HG03354 (cell line): Measurements from ENCODE around the gene RFFL.
"Not testable (repeated sequence)": the region's sequence is repeated elsewhere in the genome, so short reads cannot be mapped to it uniquely, and the experiment has no call there.

Experiments
- ATAC-seq: cut with Tn5 transposase; IDR thresholded peaks from one replicate; pipeline ENCODE4 v1.9.1; 2021; ENCODE audit warnings: mild to moderate bottlenecking; ENCODE audit not compliant: unreplicated experiment, poor library complexity, severe bottlenecking

The RFFL gene

DNA sequence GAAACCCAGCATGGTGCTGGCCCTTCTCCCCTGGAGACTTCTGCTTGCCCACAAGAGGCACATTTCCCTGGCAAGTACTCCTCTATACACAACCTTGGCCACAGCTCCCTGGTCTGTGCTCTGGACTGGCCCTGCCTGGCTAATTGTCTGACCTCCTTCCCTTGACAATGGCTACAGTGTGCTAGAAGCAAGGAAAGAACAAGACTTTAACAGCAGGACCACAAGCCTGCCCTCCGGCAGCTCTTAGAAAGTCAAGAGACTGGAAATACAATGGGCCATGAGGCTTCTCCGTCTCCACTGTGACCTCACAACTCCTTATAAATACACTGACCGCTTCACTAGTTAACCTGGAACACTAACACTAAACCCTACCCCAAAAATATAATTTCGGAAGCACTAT lies 46.5 kb downstream of the RFFL start:
- no peak for ATAC-seq

DNA sequence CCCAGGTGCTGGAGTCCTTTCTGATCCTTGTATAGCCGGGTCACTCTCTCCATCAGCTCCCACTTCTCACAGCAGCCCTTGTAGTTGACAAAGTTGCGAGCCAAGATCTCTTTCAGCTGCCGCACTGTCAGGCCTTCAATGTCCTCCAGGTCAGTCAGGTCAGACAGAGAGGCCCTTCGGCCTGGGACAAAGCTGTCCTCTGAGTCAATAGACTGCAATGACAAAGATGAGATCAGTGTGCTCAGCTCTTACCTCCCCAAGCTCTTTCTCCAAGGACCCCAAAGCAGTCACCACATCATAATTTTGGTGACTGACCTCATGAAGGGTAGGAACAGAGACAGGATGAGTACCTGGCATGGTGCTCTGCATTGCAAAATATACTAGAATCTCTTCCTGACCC lies 47.1 kb downstream of the RFFL start:
- ATAC-seq, result no peak

DNA sequence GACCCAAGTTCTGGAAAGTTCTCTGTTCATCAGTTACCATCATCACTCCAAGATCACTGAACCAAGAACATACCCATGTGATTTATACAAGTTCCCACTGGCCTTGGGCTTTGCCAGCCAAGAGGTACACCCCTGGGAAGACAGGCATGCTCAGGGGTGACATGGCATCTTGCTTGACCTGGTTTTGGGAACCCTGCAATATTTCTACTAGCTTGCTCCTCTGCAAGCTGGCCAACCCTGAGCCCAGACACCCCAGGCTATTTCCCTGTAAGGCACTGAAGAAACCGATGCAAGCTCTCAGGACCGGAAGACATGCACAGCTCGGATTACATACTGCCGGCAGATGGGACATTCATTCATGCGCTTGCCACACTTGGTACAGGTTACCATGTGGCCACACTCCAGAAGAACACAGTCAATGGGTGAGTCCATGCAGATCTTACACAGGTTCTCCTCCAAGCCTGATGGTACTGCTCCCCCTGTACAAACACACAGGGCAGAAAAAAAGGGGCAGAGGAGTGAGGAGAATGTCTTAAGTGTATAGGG lies 51.8 kb downstream of the RFFL start:
- no peak for ATAC-seq

DNA sequence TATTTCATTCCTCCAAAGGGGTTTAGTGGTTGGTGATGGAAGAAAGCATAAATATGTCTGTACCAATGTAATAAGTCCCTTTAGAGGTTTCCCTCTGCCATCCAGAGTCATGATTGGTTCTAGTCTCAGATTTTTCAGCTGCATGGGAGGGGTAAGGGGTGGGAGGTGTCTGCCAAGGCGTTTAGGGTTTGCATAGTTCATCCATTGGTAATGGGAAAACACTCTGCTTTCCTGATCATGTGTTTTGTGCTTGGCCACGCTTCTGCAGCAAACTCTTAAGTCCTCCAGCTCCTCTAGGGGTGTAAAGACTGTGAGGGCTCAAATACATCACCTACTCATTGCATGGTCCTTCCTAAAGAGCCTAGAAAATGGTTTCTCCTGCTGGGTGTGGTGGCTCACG lies 53.4 kb downstream of the RFFL start:
- no peak for ATAC-seq

DNA sequence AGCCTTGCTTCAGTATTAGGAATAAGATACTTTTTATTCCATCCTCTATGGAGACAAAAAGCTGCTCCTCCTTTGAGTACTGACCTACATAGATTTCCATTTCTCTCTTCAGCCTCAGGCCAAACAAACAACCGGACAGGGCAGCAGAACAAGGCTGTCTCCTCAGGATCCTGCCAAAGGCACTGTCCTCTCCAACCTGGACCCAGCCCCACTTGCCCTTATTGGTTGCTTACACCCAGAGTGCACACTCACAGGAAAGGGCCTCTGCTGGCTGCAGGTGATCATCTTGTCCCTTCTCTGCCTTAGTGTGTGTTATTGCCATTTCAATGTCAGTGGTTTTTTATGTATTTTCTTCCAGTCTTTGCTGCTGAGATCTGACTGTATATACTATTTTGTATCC lies 56.5 kb downstream of the RFFL start:
- no peak for ATAC-seq

DNA sequence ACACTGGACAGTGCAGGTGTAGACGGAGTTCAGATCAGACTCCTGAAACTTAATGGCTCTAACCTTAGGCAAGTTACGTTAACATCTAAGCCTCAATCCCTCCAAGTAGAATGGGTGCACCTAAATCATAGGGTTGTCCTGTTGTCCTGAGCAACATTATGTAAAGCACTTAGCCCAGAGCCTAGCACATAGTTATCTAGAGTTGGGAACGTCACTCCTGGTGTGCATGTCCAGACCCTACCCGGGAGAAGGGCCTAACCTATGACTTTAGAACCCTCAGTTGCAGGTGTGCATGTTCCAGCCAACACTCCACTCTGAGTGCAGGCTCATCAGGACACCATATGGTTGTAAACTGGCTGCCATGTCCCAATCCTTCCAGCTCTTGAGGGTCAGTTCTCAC lies 57.2 kb downstream of the RFFL start:
- no peak for ATAC-seq

DNA sequence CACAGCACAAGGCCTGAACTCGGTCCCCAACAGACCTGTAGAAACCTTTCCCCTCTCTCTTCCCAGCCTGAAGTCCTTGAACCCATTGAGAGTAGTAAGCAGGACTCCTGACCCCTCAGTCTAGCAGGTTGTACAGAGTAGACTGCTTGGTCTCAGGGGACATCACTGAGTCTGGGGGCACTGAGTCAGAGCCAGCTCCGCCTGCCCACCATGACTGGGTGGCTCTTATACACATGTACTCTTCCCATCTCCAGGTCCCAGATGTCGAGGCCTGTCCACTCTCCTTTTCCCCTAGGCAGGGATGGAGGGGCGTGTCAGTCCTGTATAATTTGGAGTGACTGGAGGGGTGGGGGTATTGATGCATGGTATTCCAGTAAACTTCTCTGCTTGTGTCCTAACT lies 59.7 kb downstream of the RFFL start:
- no peak for ATAC-seq

DNA sequence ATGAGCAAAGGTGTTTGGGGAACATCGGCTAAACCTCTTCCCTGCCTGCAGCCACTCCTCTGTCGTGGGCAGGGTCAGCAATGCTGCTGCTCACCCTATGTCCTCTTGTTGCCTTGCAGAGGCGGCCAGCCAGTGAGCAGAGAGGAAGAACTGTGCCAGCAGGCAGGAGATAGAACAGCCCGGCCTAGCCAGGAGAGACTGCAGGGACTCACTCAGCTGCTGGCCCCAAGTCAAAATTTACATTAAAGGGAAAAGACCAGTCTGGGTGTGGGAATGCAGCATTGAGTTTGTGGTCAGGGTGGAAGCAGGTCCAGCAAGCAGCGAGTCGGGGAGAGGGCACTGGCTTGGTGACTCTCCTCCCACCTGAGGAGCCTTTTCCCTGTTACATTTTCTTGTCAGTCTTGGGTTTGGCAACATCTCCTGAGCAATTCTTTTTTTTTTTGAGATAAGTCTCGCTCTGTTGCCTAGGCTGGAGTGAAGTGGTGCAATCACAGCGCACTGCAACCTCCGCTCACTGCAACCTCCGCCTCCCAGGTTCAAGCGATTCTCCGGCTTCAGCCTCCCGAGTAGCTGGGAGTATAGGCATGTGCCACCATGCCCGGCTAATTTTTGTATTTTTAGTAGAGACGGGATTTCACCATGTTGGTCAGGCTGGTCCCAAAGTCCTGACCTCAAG lies 60.5 kb downstream of the RFFL start:
- no peak for ATAC-seq

DNA sequence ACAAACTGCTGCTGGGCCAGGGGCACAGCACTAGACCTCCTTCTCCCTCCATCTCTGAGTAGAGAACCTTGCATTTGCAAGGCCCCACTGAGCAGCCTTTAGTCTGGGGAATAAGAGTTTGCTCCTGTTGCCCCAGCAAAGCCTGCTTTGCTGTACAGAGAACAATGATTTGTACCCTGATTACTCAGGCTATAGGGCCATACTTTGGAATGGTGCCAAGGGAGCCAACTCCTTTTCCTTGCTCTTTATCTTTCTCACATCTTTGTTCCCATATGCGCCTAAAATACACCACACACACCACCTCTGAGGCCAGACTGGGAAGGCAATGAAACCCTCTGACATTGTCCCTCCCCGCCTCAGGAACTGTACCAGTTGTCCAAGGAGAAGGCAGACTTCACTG lies 62.0 kb downstream of the RFFL start:
- ATAC-seq, result no peak

DNA sequence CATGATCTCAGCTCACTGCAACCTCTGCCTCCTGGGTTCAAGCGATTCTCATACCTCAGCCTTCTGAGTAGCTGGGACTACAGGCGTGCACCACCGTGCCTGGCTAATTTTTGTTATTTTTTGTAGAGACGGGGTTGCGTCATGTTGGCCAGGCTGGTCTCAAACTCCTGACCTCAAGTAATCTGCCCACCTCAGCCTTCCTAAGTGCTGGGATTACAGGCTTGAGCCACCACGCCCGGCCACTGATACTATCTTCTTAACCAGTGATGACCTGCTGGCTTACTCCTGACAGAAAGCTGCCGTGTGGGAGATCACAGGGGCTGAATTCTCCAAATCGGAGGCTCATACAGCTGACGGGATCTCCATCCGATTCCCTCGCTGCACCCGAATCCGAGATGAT lies 62.5 kb downstream of the RFFL start:
- ATAC-seq, result not testable (repeated sequence)

DNA sequence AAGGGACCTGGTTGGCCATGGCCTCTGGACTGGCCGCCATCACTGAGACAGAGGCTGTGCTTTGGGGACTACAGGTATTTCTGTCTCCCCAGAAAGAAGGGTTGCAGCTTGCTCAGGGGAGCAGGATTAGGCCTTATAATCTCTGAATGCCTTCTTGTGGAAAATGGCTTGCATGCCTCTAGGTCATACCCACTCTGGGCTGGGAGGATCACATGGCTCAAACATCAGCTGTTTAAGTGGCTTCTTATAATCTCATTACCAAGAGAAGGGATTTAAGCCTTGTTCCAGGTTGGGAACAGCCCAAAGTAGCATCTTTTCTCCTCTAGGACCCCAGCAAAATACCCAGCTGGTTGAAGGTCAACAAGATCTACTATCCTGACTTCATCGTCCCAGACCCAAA lies 64.1 kb downstream of the RFFL start:
- ATAC-seq, result no peak

DNA sequence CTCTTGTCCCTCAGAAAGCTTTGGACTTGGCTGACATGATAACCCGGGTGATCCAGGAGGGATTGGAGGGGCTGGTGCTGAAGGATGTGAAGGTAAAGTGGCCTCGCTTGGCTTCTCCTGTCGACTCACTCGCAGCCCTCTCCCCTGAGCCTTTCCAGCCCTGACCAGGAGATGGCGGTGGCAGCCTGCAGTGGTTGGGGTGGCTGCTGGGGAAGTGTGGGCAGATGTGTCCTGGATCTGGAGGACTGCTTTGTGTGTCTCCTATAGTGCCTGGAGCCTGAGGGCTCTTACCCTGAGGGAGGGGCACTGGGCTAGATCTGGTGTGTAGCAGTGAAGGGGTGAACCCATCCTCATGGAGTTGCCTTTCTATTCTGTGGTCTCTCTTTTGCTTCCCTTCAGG lies 65.3 kb downstream of the RFFL start:
- peak; percentile 67 for ATAC-seq

DNA sequence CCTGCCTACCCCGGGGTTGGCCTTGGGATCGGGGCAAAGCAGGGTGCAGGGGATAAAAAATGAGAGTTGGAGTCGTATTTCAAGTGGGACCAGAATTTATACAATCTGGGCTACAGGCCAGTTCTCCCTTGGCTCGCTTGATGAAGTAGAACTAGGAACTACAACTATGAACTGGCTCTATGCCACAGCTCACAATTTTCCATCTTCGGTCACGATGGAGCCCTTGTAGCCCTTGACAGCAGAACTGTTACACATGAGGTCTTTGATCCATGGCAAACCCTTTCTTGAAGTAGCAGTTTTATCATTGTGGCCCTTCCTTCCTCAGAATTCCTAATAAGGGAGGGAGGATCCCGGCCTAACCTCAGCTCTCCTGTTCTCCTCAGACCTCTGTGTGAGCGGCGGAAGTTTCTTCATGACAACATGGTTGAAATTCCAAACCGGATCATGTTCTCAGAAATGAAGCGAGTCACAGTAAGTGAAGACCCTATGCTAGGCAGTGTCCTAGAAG lies 66.1 kb downstream of the RFFL start:
- no peak for ATAC-seq

DNA sequence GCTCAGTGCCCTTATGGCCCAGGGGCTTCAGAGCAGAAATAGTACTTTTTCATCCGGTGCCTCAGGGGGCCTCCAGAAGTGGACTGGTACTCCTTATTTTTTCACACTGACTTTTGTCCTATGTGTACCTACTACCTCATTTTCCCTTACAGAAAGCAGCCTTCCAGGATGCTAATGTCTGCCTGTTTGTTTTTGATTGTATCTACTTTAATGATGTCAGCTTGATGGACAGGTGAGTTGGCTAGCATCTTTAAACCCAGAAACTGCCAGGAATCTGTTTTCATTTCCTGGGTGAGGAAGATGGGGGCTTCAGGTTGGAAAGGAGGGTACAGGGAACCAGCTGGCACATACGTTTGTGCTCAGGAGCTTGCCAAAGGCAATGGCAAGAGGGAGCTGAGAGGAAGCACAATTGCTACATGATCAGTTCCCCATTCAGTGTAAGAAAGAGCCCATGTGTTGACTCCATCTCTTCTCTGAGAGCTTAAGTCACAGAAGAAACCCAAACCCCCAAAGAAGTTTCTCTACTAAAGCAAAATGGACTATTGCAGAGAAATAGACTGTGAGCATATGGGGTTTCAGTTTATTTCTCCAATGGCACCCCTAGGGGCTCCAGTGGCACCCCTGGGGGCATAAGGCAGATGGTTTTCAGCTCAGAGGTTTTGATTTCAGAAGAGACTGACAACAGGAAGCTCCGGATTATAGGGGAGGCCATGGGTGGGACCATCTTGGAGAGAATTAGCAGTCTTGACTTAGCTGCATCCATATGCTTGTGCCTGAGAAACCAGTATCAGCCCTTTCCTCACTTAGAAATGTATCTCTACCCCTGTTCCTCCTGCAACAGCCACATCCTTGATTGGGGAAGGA lies 66.9 kb downstream of the RFFL start:
- no peak for ATAC-seq

DNA sequence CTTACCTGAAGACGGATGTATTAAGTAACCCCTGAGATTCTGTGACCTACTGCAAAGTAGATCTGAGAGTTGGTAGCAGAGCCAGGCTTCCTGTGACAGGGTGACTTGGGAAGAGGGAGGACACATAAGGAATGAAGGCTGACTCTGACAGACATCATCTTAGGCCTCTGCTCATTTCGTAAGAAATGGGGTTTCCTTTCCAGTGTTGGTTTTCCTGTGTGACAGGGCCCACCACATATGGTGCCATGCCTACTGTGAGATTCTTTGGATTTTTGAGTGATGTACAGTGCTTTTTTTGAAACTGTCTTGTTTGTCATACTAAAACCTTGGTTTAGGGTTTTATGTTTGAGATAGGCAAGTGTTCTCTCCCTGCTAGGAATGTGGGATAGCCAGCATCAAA lies 70.5 kb downstream of the RFFL start:
- ATAC-seq, result no peak

DNA sequence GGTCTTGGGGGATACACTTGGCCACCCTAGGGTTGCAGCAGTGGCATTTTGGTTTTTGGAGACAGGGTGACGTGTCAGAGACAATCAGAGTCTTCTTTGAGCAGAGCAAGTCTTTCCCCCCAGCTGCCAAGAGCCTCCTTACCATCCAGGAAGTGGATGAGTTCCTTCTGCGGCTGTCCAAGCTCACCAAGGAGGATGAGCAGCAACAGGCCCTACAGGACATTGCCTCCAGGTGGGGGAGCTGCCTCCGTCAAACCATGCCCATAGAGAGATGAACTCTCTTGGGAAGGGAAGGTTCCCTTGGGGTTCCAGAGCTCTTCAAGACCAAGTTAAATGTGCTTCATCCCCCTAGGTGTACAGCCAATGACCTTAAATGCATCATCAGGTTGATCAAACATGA lies 71.9 kb downstream of the RFFL start:
- ATAC-seq, result no peak

DNA sequence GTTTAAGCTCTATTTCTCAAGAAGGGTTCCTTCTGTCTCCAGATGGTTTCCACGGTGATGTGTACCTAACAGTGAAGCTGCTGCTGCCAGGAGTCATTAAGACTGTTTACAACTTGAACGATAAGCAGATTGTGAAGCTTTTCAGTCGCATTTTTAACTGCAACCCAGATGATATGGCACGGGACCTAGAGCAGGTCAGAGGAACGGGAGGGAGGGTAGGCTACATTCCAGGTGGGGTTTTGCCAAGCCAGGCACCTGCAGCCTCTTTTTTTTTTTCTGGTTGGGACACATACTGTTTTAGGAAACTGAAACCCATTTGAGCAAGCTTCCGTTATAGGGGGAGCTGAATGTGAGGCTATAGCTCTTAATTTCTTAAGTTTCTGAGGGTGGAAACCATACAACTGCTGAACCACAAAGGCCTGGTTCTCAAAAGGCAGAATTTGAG lies 72.6 kb downstream of the RFFL start:
- ATAC-seq, result no peak

DNA sequence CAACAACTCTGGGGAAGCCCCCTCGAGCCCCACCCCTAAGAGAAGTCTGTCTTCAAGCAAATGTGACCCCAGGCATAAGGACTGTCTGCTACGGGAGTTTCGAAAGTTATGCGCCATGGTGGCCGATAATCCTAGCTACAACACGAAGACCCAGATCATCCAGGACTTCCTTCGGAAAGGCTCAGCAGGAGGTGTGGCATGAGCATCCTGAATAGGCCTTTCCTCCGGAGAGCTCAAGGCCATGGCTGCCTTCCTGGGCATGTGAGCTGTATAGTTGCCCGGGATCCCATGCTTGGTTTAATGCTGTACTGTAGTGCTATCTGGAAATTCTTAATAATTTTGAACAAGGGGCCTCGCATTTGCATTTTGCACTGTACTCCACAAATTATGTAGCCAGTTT lies 74.0 kb downstream of the RFFL start:
- no peak for ATAC-seq

DNA sequence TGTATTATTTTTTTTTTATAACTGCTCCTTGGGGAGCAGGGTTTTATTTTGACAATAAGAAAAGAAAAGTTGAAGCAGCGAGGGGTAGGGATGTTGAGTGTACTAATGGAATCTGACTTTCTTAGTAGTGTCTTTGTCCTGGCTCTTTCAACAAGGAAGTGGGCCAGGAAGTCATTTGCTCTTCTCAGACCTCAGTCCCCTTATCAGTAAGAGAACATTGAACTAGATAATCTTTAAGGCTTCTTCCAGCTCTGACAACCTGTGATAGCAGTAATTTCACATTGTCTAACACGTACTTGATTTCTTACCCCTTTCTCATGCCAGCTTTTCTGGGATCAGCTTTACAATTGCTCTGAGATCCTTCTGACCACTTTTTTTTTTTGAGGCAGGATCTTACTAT lies 74.9 kb downstream of the RFFL start:
- no peak for ATAC-seq

DNA sequence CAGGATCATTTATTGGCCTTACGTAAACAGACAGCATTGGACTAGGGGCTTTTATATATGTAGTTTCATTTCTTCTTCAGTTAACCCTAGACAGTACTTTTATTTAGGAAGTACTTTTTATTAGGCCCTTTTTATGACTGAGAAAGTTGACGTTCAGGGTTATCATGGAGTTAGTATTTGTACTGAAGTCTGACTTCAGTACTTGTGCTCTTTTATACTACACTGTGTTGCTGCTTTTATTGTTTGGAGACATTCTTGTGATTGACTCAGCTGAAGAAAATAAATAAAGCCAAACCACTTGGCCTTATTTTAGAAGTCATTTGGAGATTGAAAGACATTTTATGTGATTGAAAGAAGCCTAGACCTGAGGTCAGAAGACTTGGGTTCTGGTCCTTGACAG lies 76.3 kb downstream of the RFFL start:
- ATAC-seq, result no peak
